Right lobe of liver (tissue), 6 donors: ENCODE measurements around the gene DCAF4L1. TPM values are rescaled to one million over a fixed set of nuclear protein-coding genes. Genes with fewer than 3 reads are reported as not detected.
A peak's percentile ranks its signal among the peaks of the same experiment; 100 is the strongest.

Experiments
- ATAC-seq, 4 donors: fragments of 200-7000 bp; cut with Tn5 transposase; one replicate each; pipeline ENCODE4 v1.9.1; 2020; ENCODE audit warnings: mild to moderate bottlenecking in 4 of 4, moderate library complexity in 4 of 4
- DNase-seq, 3 donors: peaks; one replicate each; pipeline ENCODE4 v3.0.0-alpha.2; 2020
- H3K27ac ChIP-seq, 3 donors: fragments of 200-600 bp; one replicate each; pipeline ENCODE4 v1.8.0; 2022
- H3K27me3 ChIP-seq, 2 donors: fragments of 200-600 bp; one replicate each; pipeline ENCODE4 v1.8.0; 2022
- H3K36me3 ChIP-seq, 4 donors: fragments of 200-600 bp; sonication (generic) in 1 of 4; one replicate each; pipeline versions ENCODE4 v1.5.1 to v1.8.0; 2017 to 2022; ENCODE audit warnings: control low read depth in 1 of 4
- H3K4me1 ChIP-seq, 4 donors: fragments of 200-600 bp; sonication (generic) in 1 of 4; one replicate each; pipeline versions ENCODE4 v1.5.1 to v1.8.0; 2017 to 2022; ENCODE audit warnings: control low read depth in 1 of 4
- H3K4me3 ChIP-seq, 3 donors: fragments of 200-600 bp; one replicate each; pipeline ENCODE4 v1.8.0; 2022
- H3K9me3 ChIP-seq, 4 donors: fragments of 200-600 bp; sonication (generic) in 1 of 4; one replicate each; pipeline versions ENCODE4 v1.5.1 to v1.8.0; 2017 to 2022; ENCODE audit warnings: control low read depth in 1 of 4
- CTCF ChIP-seq, 4 donors: fragments of 200-600 bp in 3 of 4; fragments of 450-650 bp in 1 of 4; IDR thresholded peaks; one replicate each; pipeline versions ENCODE4 v1.5.1 to v1.8.0; 2016 to 2022; ENCODE audit warnings: antibody characterized with exemption in 4 of 4, mild to moderate bottlenecking in 2 of 4
- POLR2A ChIP-seq: fragments of 450-650 bp; IDR thresholded peaks from one replicate; pipeline ENCODE4 v1.6.1; 2017; ENCODE audit warnings: antibody characterized with exemption, mild to moderate bottlenecking
- WGBS: methylation state at CpG from one replicate; pipeline ENCODE4 v1.1.6; 2018; ENCODE audit warnings: low coverage, low lambda C conversion rate; ENCODE audit not compliant: insufficient coverage; ENCODE audit errors: missing lambda C conversion rate; 5-methylcytosine and 5-hydroxymethylcytosine counted together
- intact Hi-C, 2 donors: fragments of 100-400 bp; cut with DNase I; formaldehyde crosslinking; loops; one replicate each; pipeline versions ENCODE4 v1.11.2 to v1.14.1; 2022
- long read RNA-seq: library from polyadenylated mRNA; unstranded; transcript quantifications from one replicate; pipeline ENCODE4 v2.0.0, GENCODE V29; 2019
- total RNA-seq, 6 experiments: library from RNA; depleted of rRNA in 2 of 6; stranded (reverse); fragments of >200 nt in 2 of 6; fragmentation: NEBNext Ultra II Directional in 3 of 6; extraction: Animal tissue kit (Norgen Biotek cat#: 25700) in 3 of 6; gene quantifications; one replicate each; pipeline versions ENCODE4 v1.1.0 to v1.2.4, GENCODE V29; 2016 to 2023
- donor health status: DM: no; HTN: yes; CAD: no.
- donor health status: DM: no; HTN: no; CAD: no.
- donor health status: DM: no; HTN: no; CAD: no.
- donor health status: DM: no; HTN: yes; CAD: no.
- donor health status: DM: no; HTN: yes; CAD: no.

The DCAF4L1 gene
- total RNA-seq, result under 1 TPM; 0.04 to 0.31 (median 0.15) TPM
- long read RNA-seq, result 0 reads

- H3K4me3 ChIP-seq, result no peak within 1 kb of the TSS
- H3K36me3 ChIP-seq, result no peaks in the 10 kb centered on the region
- WGBS, result 75% methylated on average over 12 of the region's 12 CpGs
- ATAC-seq (no peak), DNase-seq (no peak)
- no peak within 1 kb of the TSS for H3K27ac ChIP-seq
- TF ChIP-seq POLR2A, result no peak
- no peaks in the 10 kb centered on the region for H3K9me3 ChIP-seq
- H3K4me1 ChIP-seq, result peaks cover 0 to 13% (median 1%) of the 10 kb centered on the region in 4 donors
- H3K27me3 ChIP-seq, result no peaks in the 10 kb centered on the region
- intact Hi-C loops, result no loop called here
These were observed at the start of gene DCAF4L1 for GRCh38 chr4:41981456-41981855. Gene DCAF4L1 (plus strand): TSS chr4:41981756. CDS start chr4:41981793, 37 bp downstream.

DNA sequence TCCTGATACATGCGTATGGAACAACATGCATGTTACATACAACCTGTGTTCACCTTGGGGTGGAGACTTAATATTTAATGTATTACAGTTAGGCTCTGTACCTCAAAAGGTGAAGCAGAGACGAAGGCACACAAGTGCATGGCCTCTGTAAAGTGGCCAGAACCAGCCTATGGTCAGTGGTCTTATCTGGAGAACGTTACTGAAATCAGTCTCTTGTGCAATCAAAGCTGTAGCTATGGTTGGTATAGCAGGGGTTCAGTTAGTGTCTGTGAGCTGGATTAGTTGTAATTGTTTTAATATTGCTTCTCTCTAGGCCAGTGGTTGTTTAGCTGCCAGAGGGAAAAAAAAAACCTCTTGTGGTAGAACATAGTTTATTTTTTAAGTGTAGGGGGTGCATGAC, 48.6 kb upstream of the DCAF4L1 start:
- Histone ChIP-seq H3K36me3 (no peaks in the 10 kb centered on the region), H3K9me3 (no peaks in the 10 kb centered on the region), H3K27me3 (no peaks in the 10 kb centered on the region), H3K4me1 (peaks cover 0 to 17% (median 5%) of the 10 kb centered on the region in 4 donors), H3K4me3 (no peak overlapping the region), H3K27ac (no peak overlapping the region)
- 66% methylated on average over 3 of the region's 3 CpGs for WGBS
- no peak for ATAC-seq
- intact Hi-C loops, result no loop called here
- DNase-seq, result no peak
- TF ChIP-seq CTCF (IDR thresholded peaks at IDR 0.05) (no peak), POLR2A (no peak)

- TF ChIP-seq POLR2A, result peak; percentile 55
- TF ChIP-seq CTCF (IDR thresholded peaks at IDR 0.05), result no peak
- WGBS, result 26% methylated on average over 10 of the region's 10 CpGs
- DNase-seq, result peak; percentile 39 to 84 (median 66)
- H3K36me3 ChIP-seq, result no peaks in the 10 kb centered on the region
- no peaks in the 10 kb centered on the region for H3K9me3 ChIP-seq
- peak; percentile 63 to 77 (median 73) for ATAC-seq
- no peaks in the 10 kb centered on the region for H3K27me3 ChIP-seq
- intact Hi-C loops, result no loop called here
- H3K4me1 ChIP-seq, result peaks cover 0 to 24% (median 5%) of the 10 kb centered on the region in 4 donors
- H3K27ac ChIP-seq, result peak overlapping the region; percentile 77 to 91 (median 90)
- H3K4me3 ChIP-seq, result peak overlapping the region; percentile 84 to 93 (median 91)
These were observed 47.5 kb upstream of the DCAF4L1 start for GRCh38 chr4:41933997-41934503.

GRCh38 chr4:41934514-41934900, 47.0 kb upstream of the DCAF4L1 start:
- Histone ChIP-seq H3K27ac (peak overlapping the region; percentile 77 to 91 (median 90)), H3K4me3 (peak overlapping the region; percentile 84 to 93 (median 91)), H3K36me3 (peaks cover 0 to 4% (median 0%) of the 10 kb centered on the region in 4 donors), H3K27me3 (no peaks in the 10 kb centered on the region), H3K4me1 (peaks cover 0 to 29% (median 7%) of the 10 kb centered on the region in 4 donors), H3K9me3 (no peaks in the 10 kb centered on the region)
- 10% methylated on average over 9 of the region's 9 CpGs for WGBS
- DNase-seq (peak in 1 of 3 donors; percentile 45), ATAC-seq (peak; percentile 54 to 58 (median 54))
- TF ChIP-seq CTCF (IDR thresholded peaks at IDR 0.05) (no peak), POLR2A (no peak)
- intact Hi-C loops, result no loop called here

GRCh38 chr4:41934901-41935651, 46.5 kb upstream of the DCAF4L1 start, which contains the start of gene TMEM33:
Gene TMEM33 (plus strand): TSS chr4:41935429. CDS start chr4:41935485, 56 bp downstream.
- Histone ChIP-seq H3K9me3 (no peaks in the 10 kb centered on the region), H3K36me3 (peaks cover 0 to 10% (median 0%) of the 10 kb centered on the region in 4 donors), H3K27me3 (no peaks in the 10 kb centered on the region), H3K27ac (peak within 1 kb of the TSS; percentile 77 to 91 (median 90)), H3K4me3 (peak within 1 kb of the TSS; percentile 84 to 93 (median 91)), H3K4me1 (peaks cover 0 to 32% (median 8%) of the 10 kb centered on the region in 4 donors)
- ATAC-seq (peak; percentile 86 to 91 (median 88)), DNase-seq (peak; percentile 88 to 95 (median 92))
- intact Hi-C loops, result no loop called here
- TF ChIP-seq CTCF (IDR thresholded peaks at IDR 0.05) (peak in 1 of 4 donors; percentile 25), POLR2A (peak; percentile 85)
- WGBS, result under 1% methylated on average over 36 of the region's 49 CpGs
